GOT3 (cell line): ENCODE data around the gene NID1.
"Not testable (repeated sequence)": the region's sequence is repeated elsewhere in the genome, so short reads cannot be mapped to it uniquely, and the experiment has no call there.

Experiments
- DNase-seq: peaks from one replicate; lab custom pipeline; 2025; ENCODE audit warnings: mixed read lengths; lab: John Stamatoyannopoulos, UW

Gene NID1

DNA sequence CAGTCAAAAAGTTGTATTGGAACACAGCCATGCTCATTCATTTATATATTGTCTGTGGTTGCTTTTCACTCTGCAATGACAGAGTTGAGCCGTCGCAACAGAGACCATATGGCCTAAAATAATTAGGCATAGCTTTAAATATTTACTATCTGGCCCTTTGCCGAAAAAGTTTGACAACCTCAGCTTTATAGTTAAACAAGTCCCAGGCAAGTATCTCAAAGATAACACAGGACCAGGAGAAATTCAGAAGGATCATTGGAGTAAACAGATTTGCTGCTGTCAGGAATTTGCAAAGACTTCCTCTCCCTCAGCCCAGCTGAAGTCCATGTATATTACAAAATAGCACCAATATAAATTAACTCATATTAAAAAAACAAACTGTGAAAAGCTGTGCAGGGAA is 34.4 kb downstream of the NID1 start:
- DNase-seq, result no peak

DNA sequence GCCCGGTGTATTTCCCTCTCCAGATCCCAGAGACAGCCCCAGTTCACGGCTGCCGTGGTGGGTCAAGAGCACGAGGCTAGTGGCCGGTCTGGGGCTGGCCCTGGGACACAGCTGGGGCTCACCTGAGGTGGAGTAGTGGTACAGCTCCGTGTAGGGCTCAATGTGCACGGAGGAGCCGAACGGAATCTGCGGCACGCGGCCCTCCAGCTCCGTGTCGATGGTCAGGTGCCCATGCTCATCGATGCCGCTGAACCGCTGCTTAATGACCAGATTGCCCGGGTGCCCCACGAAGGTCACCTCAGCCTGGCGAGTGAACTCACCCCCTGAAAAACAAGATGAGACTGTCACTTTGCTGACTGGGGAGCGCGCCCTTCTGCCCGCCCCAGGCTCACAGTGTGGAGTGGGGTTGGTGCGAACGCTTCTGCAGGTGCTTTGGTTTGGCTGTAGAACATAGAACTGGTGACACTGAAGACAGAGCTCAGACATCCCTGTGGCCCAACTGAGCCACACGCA is 35.4 kb downstream of the NID1 start:
- DNase-seq, result no peak

DNA sequence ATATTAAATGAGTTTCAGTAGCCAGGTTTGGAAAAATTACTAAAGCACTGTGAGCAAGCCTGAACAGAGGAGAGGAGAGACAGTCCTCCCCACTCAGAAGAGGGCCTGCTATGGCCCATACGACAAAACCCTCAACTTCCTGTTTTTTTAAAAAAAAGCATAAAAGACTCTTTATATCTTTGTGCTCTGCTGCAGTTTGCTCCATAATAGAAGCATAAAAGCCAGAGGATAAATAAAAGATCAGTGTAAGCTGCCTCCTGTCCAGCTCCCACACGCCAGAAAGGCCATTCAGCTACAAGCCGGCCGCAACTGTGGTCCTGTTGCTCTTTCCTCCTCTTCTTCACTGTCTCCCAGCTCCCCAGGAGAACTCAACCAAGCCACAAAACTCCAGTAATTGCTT is 37.8 kb downstream of the NID1 start:
- no peak for DNase-seq

DNA sequence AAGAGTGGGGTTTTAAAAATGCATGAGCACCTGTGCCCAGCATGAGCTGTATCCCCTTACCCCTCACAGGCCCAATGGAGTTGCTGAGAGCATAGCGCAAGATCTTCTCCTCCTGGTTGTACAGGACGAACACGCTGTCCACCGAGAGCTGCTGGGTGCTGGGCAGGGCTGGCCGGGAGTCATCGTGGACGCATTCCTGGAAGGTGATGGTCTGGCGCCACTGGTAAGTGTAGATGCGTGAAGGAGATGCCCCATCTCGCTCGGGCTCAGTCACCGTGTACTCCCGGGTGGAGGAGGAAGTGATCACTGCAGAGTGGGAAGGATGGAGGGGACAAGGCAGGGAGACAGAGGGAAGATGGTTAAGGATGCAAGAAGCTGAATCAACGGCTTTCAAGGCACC is 39.1 kb downstream of the NID1 start:
- no peak for DNase-seq

DNA sequence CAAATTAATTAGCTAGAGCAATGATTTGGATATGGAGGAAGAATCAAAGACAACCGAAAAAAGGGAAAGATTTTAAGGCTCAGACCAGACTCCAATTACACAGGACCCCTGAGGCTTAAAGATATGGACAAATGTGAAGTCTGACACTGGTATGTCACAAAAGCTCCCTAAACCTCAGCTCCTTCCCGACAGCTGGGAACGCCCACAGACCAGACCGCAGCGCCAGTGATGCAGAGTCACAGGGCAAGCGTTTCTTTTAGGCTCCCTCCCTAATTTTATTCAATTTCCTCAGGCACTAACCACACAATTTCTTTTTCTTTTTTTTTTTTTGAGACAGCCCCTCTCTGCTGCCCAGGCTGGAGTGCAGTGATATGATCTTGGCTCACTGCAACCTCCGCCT is 40.2 kb downstream of the NID1 start:
- DNase-seq, result no peak

DNA sequence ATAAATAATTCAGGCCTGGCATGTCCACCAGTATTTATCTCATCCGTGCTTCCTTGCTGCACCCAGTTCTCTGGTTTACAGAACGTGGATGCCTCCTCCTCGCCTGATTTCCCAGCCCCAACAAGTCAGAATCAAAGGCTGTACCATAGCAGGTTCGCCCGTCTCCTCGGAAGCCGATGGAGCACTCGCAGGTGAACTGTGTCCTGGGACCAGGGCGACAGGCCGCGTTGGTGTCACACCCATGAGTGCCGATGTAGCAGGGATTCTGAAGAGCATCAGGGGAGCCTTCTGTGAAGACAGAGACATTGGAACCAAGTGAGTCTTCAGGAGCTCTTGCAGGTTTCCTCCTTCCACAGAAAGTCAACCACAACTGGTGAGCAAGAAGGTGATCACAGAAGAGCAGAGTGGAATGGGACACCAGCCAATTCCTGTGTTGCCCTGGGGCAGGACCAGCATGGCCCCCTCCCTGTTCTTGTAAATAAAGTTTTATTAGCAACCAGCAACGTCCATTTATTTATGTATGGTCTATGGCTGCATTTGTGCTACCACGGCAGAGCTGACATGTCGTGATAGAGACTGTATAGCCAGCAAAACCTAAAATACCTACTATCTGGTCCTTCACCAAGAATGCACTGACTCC is 40.8 kb downstream of the NID1 start:
- DNase-seq, result no peak

DNA sequence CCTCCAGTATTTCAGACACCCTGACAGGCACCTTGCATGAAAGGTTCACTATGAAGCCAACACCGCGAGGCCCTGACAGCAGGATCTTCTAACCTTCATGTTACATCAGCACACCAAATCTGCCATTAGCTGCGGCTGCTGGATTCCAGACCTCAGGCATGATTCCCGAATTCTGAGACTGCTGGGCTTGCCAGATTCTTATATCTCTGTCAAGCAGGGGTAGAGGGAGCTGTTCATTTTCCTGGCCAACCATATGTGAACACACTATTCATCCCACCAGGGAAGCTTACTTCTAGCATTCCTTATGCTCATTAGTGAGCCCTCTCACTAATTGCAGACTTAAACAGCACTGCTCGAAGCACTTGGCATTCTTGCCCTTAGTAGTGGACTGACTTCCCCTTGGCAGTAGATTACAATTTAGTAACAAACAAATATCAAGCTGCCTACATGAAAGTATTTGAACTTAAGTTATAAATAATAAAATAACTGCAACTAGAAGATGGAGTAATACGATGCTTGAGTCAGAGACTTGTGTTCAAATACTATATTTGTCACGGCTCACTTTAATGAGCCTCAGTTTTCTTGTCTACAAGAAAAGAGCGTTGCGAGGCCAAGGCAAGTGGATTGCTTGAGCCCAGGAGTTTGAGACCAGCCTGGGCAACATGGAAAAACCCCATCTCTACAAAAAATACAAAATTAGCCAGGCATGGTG is 43.3 kb downstream of the NID1 start:
- DNase-seq, result no peak

DNA sequence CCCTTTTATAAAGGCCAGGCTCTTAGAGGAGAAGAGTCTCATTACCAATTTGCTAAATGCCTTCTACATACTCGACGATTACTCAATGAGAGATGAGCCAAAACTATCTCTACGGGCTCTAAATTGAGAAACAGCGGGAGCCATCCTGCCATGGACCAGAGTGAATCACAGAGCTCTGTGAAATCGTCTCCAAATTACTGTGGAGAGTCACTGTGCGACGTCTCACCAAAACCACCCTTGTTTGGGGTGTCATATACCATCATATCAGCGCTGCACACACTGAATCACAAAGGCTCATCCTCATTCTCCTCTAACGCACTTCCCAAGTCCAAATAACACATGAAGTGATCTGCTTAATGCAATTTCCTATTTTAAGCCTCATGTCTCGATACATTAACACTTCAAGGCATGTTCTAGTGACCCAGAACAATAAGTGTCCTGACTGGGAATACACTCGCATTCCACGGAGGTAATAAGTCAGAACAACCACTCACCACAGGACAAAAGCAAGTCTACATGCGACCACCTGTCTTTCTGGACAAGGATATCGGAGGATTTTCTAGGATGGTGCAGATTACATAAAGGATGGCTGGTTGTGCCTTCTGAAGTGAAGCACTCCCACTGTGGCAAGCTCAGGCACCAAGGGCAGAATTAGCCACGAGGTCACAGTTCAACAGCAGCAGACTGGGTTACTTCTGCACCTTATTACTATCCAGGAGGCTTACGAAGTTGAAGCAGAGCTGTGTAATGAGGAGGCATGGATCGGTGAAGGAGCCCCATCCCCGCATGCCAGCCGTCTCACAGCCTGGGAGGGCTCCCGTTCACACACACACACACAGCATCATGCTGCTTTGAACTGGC is 44.3 kb downstream of the NID1 start:
- DNase-seq, result no peak

DNA sequence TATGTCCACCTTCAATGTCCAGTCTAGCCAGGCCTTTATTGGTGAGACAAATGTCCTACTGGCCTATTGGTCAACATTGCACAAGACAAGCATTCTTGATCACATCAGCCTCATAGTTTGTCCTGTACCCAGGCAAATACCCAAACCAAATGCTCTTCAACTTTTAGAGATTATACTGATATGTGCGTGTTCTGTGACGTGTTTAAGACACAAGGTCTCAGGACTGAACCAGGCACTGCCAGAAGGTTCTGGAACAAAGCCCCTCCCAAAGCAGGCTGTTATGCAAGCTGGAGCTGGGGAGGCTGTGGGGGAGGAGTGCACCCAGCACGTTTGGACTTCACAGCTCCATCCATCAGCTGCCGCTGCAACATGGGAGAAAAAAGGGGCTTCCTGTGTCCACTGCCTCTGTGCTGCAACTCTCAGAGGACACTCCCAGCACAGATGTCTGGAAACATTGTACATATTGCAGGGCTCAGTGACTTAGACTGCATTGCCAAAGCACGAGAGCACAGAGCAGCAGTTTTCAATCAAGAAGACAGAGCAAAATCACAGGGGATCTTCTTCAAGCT is 45.9 kb downstream of the NID1 start:
- no peak for DNase-seq

DNA sequence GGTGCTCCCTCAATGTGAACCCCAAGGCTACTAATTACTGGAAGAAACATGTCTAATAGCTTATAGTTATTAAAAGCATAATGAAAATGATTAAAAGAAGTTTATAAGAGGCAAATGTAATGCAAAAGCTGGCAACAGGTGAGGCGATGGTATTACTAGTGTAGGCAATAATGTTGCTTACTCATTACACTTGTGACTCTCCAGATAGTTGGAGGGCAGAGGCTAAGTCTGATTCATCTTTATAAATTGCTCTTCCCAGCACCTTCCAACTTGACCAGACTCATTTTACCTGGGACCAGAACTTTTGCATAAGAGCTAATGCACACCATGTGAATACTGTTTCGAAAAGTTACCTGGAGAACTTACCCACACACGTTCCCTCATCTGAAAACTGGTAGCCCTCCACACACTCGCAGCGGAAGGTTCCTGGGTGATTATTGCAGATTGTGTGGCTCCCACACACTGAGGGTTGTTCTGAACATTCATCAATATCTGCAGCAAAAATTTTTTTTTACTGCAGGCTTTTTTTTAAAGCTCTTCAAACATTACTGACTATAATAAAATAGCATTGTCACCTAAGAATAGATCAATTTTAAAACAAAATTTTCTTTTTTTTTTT is 48.0 kb downstream of the NID1 start:
- no peak for DNase-seq

DNA sequence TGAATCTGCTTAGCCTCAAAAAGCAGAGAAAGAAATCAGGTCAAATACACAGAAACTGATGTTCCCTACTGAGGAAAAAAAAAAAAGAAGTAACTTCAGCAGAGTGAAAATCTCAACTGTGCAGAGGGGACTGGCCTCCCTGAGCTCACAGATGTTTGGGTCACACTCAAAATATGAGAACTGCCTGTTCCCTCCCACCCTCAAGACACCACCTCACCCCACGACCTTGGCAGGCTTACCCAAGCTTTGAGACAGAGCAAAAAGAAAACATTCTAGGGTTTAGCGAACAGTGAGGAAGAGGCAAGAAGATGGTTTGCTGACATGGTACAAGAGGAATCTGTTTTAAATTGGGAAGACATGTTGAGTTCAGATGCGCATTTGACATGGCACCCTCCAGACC is 48.8 kb downstream of the NID1 start:
- no peak for DNase-seq

DNA sequence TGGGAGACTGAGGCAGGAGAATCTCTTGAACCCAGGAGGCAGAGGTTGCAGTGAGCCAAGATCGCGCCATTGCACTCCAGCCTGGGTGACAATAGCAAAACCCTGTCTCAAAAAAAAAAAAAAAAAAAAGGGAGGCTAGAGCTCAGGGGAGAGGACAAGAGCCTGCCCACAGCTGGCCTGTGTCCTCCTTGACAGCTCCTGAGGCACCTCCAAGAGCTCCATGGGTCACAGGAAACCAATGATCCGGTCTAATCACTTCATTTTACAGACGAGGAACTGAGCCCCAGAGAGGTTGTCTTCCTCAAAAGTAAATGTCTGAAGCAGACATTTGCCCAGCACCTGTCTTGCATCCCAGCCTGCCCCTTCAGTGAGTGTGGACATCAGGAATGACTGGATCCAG is 49.4 kb downstream of the NID1 start:
- no peak for DNase-seq

DNA sequence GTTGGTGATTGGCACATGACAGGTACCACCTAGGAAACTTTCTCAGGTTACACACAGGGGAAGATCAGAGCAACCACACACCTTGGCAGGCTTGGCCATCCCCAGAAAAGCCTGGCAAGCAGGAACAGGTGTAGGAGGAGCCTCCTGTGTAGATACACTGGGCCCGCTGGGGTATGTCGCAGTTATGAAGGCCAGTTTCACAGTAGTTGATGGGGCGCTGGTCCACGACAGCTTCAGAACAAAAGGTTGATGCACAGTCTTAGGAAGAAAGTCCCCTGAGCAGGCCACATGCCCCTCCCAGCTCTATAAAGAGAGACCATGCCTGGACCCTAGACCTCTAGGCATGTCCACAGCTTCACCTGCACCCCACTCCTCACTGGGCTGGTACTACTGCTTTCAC is 51.6 kb downstream of the NID1 start:
- DNase-seq, result no peak

DNA sequence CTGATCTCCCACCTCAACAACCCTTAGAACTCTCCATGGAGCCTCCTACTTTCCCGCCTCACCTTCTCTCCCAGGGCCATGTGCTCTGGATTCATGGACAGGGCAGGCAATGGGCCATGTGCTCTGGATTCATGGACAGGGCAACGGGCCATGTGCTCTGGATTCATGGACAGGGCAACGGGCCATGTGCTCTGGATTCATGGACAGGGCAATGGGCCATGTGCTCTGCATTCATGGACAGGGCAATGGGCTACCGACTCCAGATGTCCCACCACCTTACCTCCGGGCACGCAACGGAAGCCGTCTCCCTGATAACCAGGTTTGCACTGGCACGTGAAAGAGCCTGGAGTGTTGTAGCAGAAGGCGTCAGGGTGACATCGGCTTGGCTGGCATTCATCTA is 53.2 kb downstream of the NID1 start:
- no peak for DNase-seq

DNA sequence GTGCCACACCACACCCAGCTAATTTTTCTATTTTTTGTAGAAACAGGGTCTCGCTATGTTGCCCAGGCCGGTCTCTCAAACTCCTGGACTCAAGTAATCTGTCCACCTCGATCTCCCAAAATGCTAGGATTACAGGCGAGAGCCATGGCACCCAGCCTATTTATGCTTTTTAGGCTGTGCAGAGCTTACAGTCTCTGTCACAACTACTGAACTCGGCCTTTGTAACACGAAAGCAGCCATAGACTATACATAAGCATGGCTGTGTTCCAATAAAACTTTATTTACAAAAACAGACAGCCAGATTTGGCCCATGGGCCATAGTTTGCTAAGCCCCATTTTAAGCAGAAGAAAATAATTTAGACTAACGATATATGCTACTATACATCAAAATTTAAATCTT is 54.4 kb downstream of the NID1 start:
- no peak for DNase-seq

DNA sequence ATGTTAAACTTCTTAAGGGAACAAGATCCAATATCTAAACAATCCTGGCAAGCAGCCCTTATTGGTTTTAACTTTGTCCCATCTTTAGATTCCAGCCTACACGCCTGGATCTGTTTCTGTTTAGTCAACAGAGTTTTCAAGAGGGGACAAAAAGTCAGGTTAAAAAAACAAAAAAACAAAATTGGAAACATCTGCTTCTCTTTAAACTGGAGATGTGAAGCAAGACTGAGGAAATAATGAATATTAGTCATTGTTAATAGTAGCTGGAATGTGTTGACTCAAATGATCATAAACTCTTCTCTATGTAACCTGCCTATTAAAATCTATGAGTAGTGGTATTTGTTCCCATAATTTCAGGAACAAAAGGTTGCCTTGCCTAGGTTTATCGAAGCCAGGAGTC is 55.0 kb downstream of the NID1 start:
- no peak for DNase-seq

DNA sequence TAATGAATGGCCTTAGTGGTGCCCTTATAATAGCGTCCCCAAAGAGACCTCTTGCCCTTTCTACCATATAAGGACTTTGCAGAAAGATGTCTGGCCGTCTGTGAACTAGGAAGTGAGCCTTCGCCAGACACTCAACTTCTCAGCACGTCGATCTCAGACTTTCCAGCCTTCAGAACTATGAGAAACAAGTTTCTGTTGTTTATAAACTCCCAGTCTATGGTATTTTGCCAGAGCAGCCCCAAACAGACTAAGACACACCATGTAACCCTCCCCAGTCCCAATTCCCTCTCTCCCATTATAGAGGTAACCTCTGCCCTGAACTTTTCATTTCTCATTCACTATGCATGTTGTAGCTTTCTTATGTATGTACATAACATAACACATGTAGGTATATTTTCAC is 55.7 kb downstream of the NID1 start:
- DNase-seq, result no peak

DNA sequence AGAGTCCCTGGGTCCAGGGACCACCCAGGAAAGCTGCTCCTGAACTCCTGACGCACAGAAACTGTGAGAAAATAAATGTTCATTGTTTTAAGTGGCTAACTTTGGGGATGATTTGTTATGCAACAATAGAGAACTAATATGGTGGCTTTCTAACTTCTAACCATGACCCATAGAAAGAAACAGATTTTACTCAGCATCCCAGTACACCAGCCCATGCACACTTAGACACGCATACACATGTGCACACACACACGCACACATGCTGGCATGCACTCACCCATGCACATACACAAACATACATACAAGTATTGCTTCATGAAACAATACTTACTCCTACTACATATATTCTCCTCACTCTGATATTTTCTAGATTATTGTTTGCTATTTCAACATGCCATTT is 57.1 kb downstream of the NID1 start:
- DNase-seq, result no peak

DNA sequence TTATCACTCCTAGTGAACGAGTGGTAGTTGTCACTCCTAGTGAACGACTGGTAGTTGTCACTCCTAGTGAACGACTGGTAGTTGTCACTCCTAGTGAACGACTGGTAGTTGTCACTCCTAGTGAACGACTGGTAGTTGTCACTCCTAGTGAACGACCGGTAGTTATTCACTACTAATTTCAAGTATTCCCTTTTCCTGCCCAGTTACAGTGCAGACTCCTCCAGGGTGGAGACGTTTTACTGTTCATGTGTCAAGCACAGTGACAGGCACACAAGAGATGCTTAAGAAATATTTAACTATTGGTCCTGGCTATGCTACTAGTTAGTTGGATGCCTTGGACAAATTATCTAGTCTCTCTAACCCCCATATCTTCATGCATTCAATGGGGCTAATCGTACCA is 61.8 kb downstream of the NID1 start:
- not testable (repeated sequence) for DNase-seq

DNA sequence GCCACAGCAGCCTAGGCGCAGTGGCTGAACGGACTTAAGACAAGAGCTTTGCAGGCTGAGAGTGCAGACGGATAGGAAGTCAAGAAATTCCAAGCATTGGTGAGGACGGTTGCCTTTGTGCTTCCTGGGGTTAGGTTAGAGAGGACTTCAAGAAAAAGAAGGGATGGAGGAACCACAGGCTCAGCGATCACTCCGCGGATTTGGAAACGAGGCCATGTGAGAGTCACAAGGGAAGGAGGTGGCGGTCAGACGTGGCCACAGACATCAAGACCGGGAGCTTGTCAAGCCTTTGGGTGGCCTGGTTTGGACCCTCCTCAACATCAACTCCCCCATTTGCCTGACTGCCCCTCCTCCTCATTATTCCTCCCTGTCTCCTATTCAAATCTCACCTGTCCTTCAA is 62.3 kb downstream of the NID1 start:
- no peak for DNase-seq

DNA sequence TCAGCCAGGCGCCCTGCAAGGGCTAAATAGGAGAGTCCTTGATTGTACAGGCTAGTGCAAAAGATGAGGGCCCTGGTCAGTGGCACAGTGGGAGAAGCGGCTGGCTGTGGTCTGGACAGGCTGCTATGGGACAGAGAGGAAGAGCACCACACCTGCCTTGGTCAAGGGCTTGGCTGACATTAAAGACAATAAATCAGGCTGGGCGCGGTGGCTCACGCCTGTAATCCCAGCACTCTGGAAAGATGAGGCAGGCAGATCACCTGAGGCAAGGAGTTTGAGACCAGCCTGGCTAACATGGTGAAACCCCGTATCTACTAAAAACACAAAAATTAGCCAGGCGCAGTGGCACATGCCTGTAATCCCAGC is 62.9 kb downstream of the NID1 start:
- DNase-seq, result no peak

DNA sequence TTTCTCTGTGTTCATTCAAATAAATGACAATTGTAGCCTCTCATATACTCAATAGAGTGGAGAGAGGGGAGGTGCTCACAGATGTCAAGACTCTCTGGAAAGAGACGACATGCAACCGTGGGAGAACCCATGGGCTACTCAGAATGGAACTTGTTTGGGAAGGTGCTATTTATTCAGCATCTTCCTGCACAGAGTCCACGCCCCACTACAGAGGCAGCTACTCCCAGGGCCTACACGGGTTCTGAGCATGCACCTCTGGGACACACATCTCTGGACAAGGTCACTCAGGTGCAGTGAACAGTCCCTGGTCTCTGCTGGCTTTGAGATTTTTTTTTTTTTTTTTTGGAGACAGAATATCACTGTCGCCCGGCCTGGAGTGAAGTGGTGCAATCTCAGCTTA is 64.1 kb downstream of the NID1 start:
- no peak for DNase-seq
